Measurements from ENCODE around the gene OR5AC2.
A peak's percentile ranks its signal among the peaks of the same experiment; 100 is the strongest.

The OR5AC2 gene

GRCh38 chr3:98086873-98087272 lies at the start of gene OR5AC2:
OR5AC2 (plus strand) TSS chr3:98087173; CDS start chr3:98087173, 0 bp downstream.
- DNase-seq: no peak

GRCh38 chr3:98038286-98038685 lies 48.7 kb upstream of the OR5AC2 start:
- DNase-seq: no peak

- DNase-seq: no peak
These were observed 48.1 kb upstream of the OR5AC2 start for GRCh38 chr3:98038876-98039275.

GRCh38 chr3:98039322-98040024 lies 47.5 kb upstream of the OR5AC2 start:
- DNase-seq: peak; percentile 52 to 65

- DNase-seq: no peak
These were observed 45.6 kb upstream of the OR5AC2 start for GRCh38 chr3:98041350-98041749.

GRCh38 chr3:98048586-98048985 lies 38.4 kb upstream of the OR5AC2 start:
- no peak for DNase-seq

GRCh38 chr3:98049271-98049670 lies 37.7 kb upstream of the OR5AC2 start:
- no peak for DNase-seq

GRCh38 chr3:98056035-98056434 lies 30.9 kb upstream of the OR5AC2 start:
- DNase-seq: no peak

GRCh38 chr3:98057631-98058030 lies 29.3 kb upstream of the OR5AC2 start:
- DNase-seq: no peak

- no peak for DNase-seq
These were observed 28.6 kb upstream of the OR5AC2 start for GRCh38 chr3:98058244-98058960.

- DNase-seq: no peak
These were observed 18.1 kb upstream of the OR5AC2 start for GRCh38 chr3:98068824-98069223.

- no peak for DNase-seq
These were observed 16.1 kb upstream of the OR5AC2 start for GRCh38 chr3:98070840-98071239.

GRCh38 chr3:98073486-98073885 lies 13.5 kb upstream of the OR5AC2 start:
- no peak for DNase-seq

GRCh38 chr3:98095882-98096281 lies 8.9 kb downstream of the OR5AC2 start:
- no peak for DNase-seq

- no peak for DNase-seq
These were observed 12.9 kb downstream of the OR5AC2 start for GRCh38 chr3:98099848-98100247.

- DNase-seq: no peak
These were observed 21.2 kb downstream of the OR5AC2 start for GRCh38 chr3:98108162-98108561.

GRCh38 chr3:98109807-98110549 lies 23.0 kb downstream of the OR5AC2 start:
- DNase-seq: no peak

- no peak for DNase-seq
These were observed 23.6 kb downstream of the OR5AC2 start for GRCh38 chr3:98110550-98110908.

GRCh38 chr3:98114264-98114663 lies 27.3 kb downstream of the OR5AC2 start:
- DNase-seq: no peak

- DNase-seq: no peak
These were observed 28.7 kb downstream of the OR5AC2 start for GRCh38 chr3:98115717-98116116.

GRCh38 chr3:98130421-98130820 lies 43.4 kb downstream of the OR5AC2 start, which contains the start of gene OR5H1:
OR5H1 (plus strand) TSS chr3:98130721; CDS start chr3:98132698, 1,977 bp downstream.
- no peak for DNase-seq

GRCh38 chr3:98136631-98137030 lies 49.7 kb downstream of the OR5AC2 start:
- no peak for DNase-seq

All from NCI-H1930 (cell line).